ENCODE results near the gene KCTD7. TPM values are rescaled to one million over a fixed set of nuclear protein-coding genes. Genes with fewer than 3 reads are reported as not detected.
"Not testable (repeated sequence)": the region's sequence is repeated elsewhere in the genome, so short reads cannot be mapped to it uniquely, and the experiment has no call there.

KCTD7 gene
- polyA plus RNA-seq (ENCODE audit: insufficient read length in 3 of 3): 10 to 100 TPM; 22.0 to 26.5 (median 26.4) TPM

DNA sequence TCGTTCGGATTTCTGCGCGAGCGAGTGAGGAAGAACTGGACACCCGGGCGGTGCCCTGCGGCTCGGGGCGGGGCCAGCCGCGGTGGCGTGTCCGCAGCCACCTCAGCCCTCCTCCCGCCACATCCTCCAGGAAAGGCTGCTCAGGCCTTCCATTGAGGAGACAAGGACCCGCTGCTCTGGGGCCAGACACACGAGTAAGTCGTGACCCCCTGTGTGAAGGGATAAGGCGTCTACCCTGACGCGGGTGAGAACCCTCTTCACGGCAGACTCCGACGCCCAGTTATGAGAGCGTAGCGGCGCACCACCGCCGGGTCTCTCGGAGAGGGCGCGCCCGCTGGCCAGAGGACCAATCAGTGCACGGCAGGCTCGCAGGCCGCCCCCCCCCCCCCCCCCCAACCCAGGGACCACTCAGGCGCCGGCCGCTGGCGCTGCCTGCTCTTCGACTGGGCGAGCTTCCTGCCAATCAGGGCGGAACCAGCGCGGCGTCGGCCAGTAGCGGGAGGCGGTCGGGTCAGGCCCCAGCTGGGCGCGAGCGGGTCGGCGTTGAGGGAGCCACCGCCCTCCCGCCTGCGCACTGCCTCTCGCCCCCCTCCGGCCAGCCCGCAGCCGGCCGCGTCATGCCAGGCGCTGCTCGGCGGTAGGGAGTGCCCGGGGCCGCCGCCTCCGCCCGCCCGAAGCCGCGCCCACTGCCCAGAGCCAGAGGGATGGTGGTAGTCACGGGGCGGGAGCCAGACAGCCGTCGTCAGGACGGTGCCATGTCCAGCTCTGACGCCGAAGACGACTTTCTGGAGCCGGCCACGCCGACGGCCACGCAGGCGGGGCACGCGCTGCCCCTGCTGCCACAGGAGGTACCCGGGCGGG, at the start of gene KCTD7:
Gene KCTD7, plus strand, starts transcription at position 521 of the 861 bp plus-strand sequence. Its CDS starts 184 bp downstream, at position 705.
- peak; percentile 76 to 92 (median 86) for DNase-seq (ENCODE audit: low read depth in 3 of 3, low spot score in 2 of 3)

DNA sequence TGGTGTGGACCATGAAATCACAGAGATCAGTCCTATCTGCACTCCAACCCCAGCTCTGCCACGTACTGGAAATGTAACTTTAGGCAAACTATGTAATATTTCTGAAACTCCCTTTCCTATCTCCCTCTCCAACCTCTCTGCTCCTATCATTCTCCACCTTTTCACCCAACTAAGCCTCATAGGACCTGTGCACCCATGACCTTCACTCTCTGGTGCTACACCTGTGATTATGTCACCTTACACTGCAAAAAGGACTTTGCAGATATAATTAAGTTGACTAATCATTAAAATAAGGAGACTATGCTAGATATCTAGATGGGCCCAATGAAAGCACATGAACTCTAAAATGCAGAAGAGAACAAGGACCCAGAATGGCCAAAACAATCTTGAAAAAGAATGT, 48.3 kb upstream of the KCTD7 start:
- not testable (repeated sequence) for DNase-seq (ENCODE audit: low read depth in 3 of 3, low spot score in 2 of 3)

DNA sequence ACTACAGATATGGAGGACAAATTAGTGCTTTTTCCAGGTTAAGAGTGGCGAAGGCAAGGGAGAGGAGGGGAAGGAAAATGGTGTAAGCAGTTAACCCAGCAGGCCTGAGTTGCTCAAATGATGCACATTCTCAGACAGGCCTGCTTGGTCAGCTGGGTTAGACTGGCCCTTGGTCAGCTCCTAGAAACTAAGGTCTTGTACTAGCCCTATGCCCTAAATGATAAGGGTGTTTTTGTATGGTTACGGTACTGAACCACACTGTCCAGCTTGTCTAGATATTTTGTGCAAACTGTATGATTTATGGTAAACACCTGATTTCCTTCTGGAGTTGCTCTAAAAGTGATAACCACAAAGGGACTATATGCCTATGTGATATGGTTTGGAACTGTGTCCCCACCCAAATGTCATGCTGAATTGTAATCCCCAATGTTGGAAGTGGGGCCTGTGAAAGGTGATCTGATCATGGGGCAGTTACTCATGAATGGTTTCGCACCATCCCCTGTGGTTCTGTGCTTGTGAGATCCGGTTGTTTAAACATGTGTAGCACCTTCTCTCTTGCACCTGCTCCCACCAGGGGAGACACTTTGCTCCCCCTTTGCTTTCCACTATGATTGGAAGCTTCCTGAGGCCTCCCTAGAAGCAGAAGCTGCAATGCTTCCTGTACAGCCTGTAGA, 45.7 kb upstream of the KCTD7 start:
- not testable (repeated sequence) for DNase-seq (ENCODE audit: low read depth in 3 of 3, low spot score in 2 of 3)

DNA sequence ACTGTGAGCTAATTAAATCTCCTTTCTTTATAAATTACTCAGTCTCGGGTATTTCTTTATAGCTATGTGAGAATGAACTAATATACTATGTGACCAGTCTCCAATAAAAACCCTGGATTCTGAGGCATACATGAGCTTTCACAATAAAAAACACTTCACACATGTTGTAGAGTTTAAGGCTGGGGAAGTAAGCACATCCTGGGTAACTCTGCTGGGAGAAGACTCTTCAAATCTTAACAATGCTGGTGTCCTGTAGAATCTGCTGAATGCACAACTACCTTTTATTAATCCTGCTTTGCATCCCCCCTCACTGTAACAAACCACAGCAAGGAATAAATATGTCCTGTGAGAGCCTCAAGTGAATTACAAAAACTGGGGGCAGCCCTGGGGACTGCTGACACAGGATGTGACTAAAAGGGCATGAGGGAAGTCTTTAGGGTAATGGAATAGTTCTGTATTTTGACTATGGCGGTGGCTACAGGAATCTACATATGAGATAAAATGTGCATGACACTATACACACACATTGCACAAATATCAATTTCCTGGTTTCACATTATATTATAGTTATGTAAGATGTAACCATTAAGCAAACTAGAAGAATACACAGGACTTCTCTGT, 45.1 kb upstream of the KCTD7 start:
- no peak for DNase-seq (ENCODE audit: low read depth in 3 of 3, low spot score in 2 of 3)

DNA sequence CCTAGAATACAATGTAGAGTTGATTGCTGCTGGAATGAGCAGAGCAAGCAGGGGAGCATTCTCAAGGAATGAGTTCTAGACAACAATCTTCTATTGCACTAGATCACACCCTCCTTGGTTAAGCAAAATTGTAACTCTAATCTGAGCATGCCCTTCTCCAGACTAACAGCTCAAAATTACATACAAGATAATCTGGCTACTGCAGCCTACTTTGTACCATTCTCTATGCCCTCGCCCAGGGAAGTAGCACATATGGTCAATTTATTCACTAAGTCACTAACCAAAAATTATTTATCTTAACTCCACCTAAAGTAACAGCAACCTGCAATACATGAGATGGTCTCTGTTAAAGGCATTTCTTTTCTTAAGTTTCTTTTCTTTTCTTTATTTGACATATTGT, 42.5 kb upstream of the KCTD7 start:
- DNase-seq (ENCODE audit: low read depth in 3 of 3, low spot score in 2 of 3): no peak

DNA sequence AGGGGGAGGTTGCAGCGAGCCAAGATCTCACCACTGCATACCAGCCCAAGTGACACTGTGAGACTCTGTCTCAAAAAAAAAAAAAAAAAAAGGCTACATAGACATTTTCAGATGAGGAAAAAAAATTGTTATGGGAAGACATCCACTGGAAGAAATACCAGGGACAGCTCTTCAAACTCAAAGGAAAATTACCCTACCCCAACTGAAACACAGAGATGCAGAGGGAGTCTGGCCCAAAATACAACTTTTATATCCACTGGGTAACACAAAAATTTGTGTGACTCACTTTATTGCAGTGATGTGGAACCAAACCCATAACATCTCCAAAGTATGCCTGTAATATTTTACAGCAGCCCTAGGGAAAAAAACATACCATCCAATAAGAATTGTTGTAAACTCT, 40.5 kb upstream of the KCTD7 start:
- DNase-seq (ENCODE audit: low read depth in 3 of 3, low spot score in 2 of 3): not testable (repeated sequence)

DNA sequence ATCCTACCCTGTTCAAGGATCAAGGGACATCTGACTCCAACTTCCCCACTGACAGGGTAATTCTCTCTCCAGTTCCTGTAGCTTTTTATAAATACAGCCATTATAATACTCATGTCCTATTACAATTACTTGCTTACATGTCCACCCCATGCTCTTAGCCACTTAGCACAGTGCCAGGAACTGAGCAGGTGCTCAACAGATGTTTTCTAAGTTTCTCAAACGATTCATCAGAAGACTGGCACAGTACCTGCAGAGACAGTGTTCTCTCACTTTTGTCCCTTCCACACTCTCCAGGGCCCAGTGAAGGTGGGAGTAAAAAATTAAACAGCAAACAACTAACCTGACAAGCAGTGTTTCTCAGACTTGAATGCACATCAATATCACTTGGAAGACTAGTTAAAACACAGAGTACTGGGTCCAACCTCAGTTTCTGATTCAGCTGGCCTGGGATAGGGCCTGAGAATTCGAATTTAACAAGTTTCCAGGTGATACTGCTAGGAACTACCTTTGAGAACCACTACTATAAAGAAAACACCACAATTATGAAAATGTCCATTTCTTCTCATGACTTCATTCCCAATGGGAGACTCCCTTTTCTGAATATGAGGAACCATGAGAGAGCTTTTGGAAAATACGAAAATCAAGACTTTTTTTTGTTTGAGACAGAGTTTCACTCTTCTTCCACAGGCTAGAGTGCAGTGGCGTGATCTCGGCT, 39.7 kb upstream of the KCTD7 start:
- not testable (repeated sequence) for DNase-seq (ENCODE audit: low read depth in 3 of 3, low spot score in 2 of 3)

DNA sequence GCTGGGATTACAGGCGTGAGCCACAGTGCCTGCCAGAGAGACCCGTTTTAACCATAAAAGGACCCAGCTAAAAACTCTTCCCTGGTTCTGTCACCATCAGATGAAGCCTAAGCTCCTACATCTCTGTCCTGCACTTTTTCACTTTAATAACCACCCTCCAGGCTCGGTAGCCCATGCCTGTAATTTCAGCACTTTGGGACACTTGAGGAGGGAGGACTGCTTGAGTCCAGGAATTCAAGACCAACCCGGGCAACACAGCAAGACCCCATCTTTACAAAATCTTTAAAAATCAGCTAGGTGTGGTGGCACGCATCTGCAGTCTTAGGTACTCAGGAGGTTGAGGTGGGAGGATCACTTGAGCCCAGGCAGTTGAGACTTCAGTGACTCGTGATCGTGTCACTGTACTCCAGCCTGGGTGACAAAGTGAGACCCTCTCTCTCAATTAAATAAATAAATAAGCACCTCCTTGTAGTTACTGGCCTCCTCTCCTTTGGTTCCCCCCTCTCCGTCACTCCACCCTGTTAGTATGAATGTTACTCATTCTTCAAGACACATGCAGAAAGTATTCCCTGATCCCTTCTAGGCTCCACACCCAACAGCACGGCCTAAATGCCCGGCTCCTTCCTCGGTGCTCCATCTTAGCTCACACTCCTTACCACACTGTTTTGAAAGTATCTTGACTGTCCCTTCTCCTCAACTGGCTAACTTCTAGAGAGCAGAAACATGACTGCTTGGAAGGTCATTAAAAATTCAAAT, 38.2 kb upstream of the KCTD7 start:
- not testable (repeated sequence) for DNase-seq (ENCODE audit: low read depth in 3 of 3, low spot score in 2 of 3)

DNA sequence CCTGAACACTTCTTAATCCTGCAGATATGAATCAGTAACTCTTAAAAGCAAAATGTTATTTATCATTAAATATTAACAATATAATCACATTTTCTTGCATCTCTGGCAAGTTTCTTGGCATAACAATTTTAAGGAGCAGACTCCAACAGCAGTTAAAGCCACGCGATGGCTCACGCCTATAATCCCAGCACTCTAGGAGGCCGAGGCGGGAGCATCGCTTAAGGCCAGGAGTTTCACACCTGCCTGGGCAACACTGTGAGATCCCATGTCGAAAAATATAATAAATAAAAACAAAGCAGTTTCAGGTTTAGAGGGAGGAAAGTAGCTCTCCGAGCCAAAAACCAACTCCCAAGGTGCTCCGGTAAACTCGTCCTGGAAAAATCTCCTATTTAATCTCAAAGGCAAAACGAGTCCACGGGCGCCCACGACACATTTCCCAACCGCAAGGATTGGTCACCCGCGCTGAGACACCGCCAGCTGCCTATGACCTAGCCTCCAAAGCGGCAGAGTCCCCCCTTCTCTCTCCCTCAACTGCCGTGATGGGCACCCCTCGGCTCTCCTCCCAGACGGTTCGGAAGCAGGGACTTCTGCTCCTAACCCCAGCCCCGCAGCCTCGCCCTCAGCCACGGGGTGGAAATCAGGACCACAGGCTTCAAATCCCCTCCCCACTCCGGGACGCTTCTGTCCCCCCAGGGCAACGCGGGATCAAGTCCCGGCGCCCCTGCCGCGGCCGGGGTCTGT, 37.5 kb upstream of the KCTD7 start:
- DNase-seq (ENCODE audit: low read depth in 3 of 3, low spot score in 2 of 3): not testable (repeated sequence)

DNA sequence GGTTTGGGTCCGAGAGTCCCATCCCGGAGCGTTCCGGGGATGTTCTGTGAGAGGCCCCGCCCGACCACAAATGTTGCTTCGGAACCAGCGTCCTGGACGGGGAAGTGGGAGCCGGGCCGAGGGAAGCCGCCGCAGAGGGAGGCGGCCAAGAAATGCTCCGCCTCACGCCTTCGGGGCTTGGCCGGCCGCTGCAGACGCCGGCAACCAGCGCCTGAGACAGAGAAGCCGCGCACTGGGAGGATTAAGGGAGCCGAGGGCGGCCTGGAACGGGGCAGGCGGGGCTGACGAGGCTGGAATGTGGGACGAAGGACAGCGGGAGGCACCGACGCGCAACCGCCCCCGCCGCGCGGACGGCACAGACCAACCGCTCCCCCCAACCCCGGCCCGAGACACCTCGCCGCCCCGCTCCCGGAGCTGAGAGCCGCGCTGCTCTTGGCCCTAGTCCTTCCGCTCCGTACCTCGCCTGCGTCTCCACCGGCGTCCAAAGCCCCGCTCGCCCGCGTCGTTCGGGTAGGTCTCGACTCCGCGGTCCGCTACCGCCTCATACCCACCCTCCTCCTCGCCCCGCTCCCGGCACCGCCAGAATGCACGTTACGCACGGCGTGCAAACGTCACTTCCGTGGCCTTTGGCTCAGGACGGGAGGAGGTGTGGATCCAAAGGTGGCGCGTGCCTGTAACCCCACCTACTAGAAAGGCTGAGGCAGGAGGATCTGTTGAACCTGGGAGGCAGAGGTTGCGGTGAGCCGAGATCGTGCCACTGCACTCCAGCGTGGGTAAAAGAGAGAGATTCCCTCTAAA, 36.7 kb upstream of the KCTD7 start:
- peak; percentile 76 to 89 (median 85) for DNase-seq (ENCODE audit: low read depth in 3 of 3, low spot score in 2 of 3)

DNA sequence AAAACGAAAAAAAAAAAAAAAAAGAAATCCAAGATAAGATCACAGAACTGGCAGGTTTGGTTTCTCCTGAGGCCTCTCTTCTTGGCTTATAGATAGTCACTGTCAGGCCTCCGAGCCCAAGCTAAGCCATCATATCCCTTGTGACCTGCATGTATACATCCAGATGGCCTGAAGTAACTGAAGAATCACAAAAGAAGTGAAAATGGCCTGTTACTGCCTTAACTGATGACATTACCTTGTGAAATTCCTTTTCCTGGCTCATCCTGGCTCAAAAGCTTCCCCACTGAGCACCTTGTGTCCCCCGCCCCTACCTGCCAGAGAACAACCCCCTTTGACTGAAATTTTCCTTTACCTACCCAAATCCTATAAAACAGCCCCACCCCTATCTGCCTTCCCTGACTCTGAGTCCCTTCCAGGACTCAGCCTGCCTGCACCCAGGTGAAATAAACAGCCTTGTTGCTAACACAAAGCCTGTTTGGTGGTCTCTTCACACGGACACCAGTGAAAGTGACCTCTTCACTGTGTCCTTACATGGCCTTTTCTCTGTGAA, 36.0 kb upstream of the KCTD7 start:
- DNase-seq (ENCODE audit: low read depth in 3 of 3, low spot score in 2 of 3): not testable (repeated sequence)

DNA sequence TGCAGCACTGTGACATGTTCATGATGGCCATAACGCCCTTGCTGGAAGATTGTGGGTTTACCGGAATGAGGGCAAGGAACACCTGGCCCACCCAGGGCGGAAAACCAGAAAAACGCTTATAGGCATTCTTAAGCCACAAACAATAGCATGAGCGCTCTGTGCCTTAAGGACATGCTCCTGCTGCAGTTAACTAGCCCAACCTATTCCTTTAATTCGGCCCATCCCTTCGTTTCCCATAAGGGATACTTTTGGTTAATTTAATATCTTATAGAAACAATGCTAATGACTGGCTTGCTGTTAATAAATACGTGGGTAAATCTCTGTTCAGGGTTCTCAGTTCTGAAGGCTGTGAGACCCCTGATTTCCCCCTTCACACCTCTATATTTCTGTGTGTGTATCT, 34.6 kb upstream of the KCTD7 start:
- DNase-seq (ENCODE audit: low read depth in 3 of 3, low spot score in 2 of 3): not testable (repeated sequence)

DNA sequence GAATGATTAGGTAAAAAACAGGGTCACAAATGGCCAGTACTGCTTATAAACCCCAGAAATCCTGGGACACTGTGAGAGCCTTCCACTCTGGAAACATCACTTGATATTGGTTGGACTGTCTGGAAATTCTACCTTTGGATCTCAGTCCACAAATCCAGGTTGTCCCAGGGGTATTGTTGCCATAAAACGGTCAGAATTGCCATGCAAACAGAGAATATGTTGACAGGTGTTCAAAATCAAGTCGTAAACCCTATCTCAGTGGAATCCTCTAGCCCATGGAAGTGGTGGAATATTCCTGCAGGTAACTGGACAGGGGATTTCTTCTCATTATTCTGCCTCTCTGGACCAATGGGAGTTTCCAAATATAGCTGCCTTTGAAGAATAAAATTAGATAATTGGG, 31.2 kb upstream of the KCTD7 start:
- DNase-seq (ENCODE audit: low read depth in 3 of 3, low spot score in 2 of 3): no peak

DNA sequence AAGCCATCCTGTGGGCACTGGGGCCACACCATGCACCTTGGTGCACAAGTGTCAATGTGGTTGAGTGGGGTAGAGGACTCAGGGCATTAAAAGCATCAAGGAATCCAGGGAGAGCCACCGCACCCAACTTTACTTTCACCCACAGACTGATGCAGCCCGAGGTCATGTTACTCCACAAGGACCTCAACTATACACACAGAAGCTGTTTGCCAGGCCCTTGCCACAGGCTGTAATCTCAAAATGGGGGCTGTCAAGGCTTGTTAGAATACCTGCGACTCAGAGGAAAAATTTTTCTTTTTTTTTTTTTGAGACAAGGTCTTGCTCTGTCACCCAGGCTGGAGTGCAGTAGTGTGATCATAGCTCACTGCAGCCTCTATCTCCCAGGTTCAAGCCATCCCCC, 26.5 kb upstream of the KCTD7 start:
- no peak for DNase-seq (ENCODE audit: low read depth in 3 of 3, low spot score in 2 of 3)

DNA sequence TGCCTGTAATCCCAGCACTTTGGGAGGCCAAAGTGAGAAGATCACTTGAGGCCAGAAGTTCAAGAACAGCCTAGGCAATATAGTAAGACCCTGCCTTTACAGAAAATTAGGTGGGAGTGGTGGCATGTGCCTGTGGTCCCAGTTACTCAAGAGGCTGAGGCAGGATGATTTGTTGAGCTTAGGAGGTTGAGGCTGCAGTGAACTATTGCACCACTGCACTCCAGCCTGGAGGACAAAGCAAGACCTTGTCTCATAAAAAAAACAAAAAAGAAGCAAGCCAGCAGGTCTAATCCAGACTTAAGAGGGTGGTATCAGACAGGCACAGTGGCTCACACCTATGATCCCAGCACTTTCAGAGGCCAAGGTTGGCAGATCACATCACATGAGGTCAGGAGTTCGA, 24.5 kb upstream of the KCTD7 start:
- no peak for DNase-seq (ENCODE audit: low read depth in 3 of 3, low spot score in 2 of 3)

DNA sequence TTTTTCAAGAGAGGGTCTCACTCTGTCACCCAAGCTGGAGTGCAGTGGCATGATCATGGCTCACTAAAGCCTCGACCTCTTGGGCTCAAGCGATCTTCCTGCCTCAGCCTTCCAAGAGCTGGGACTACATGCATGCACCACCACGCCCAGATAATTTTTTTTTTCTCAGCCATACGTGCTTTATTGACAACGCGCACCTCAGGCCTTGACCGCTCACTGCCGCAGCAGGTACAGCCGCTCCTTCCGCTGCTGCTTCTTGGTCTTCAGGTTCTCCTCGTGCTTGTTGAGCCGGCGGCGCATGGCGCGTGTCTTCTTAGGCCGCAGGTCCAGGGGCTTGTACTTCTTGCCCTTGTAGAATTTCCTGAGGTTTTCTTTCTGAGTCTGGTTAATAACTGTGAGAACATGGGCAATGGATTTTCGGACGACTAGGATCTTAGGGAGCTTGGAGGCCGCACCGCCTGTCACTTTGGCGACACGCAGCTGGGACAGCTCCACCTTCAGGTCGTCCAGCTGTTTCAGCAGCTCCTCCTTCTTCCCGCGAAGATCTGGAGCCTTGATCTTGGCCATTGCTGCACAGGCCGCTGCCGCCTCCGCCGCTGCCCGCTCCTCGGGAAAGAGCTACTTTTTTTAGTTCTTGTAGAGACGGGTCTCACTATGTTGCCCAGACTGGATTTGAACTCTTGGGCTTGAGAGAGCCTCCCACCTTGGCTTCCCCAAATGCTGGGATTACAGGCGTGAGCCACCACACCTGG, 22.0 kb upstream of the KCTD7 start:
- not testable (repeated sequence) for DNase-seq (ENCODE audit: low read depth in 3 of 3, low spot score in 2 of 3)

DNA sequence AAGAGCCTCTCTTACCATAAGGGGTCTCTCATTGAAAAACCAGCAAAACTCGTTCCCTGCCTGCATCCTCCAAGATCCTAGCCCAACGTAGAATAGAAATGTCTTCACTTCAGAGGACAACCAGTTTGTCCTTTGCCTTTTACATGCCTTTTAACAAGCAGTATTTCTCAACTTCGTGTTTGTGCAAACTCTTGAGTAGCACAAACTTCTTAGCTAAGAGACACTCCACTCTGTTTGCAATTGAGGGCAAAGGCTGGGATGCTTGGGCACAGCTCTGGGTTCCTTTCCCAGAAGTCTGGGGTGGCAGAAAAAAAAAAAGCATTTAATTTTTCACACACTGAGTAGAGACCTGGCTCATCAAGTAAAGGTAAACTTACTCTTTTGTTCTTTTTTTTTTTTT, 19.5 kb upstream of the KCTD7 start:
- DNase-seq (ENCODE audit: low read depth in 3 of 3, low spot score in 2 of 3): no peak

DNA sequence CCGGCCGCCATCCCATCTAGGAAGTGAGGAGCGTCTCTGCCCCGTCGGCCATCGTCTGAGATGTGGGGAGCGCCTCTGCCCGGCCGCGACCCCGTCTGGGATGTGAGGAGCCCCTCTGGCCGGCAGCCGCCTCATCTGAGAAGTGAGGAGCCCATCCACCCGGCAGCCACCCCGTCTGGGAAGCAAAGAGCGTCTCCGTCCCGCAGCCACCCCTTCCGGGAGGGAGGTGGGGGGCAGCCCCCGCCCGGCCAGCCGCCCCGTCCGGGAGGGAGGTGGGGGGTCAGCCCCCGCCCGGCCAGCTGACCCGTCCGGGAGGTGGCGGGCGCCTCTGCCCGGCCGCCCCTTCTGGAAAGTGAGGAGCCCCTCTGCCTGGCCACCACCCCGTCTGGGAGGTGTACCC, 14.1 kb upstream of the KCTD7 start:
- not testable (repeated sequence) for DNase-seq (ENCODE audit: low read depth in 3 of 3, low spot score in 2 of 3)
